ENCODE results near the gene IER5L. TPM values are rescaled to one million over a fixed set of nuclear protein-coding genes. Genes with fewer than 3 reads are reported as not detected.
"Not testable (repeated sequence)": the region's sequence is repeated elsewhere in the genome, so short reads cannot be mapped to it uniquely, and the experiment has no call there.

The IER5L gene
- total RNA-seq, 2 donors from 2014 or later: 3.6 to 5.7 TPM

GRCh38 chr9:129140397-129141065 lies 37.5 kb downstream of the IER5L start:
- ATAC-seq (peak; percentile 23 to 41), DNase-seq (ENCODE audit: low spot score in 2 of 2) (peak; percentile 28 to 69)
- Mint-ChIP-seq H3K9me3 (no peaks in the 10 kb centered on the region), H3K36me3 (peaks cover 4 to 6% of the 10 kb centered on the region in 2 donors), H3K27ac (peak overlapping the region; percentile 95 to 96)

- no peaks in the 10 kb centered on the region for H3K9me3 Mint-ChIP-seq
- DNase-seq (ENCODE audit: low spot score in 2 of 2) (peak; percentile 74 to 85), ATAC-seq (peak; percentile 91)
- H3K27ac Mint-ChIP-seq: peak overlapping the region; percentile 95 to 96
- peaks cover 4 to 6% of the 10 kb centered on the region in 2 donors for H3K36me3 Mint-ChIP-seq
These were observed 38.1 kb downstream of the IER5L start for GRCh38 chr9:129139993-129140396.

- Mint-ChIP-seq H3K27ac (peak overlapping the region; percentile 95 to 96), H3K36me3 (peaks cover 4 to 6% of the 10 kb centered on the region in 2 donors), H3K9me3 (no peaks in the 10 kb centered on the region)
- ATAC-seq (peak; percentile 53 to 65), DNase-seq (ENCODE audit: low spot score in 2 of 2) (peak; percentile 68 to 81)
These were observed 38.6 kb downstream of the IER5L start for GRCh38 chr9:129139233-129139992.

GRCh38 chr9:129138476-129139232 lies 39.4 kb downstream of the IER5L start:
- Mint-ChIP-seq H3K27ac (peak overlapping the region; percentile 95 to 96), H3K36me3 (peaks cover under 1 to 4% of the 10 kb centered on the region in 2 donors), H3K9me3 (no peaks in the 10 kb centered on the region)
- ATAC-seq: no peak
- no peak for DNase-seq (ENCODE audit: low spot score in 2 of 2)

- Mint-ChIP-seq H3K9me3 (no peaks in the 10 kb centered on the region), H3K36me3 (peaks cover 0 to 4% of the 10 kb centered on the region in 2 donors), H3K27ac (no peak overlapping the region)
- ATAC-seq (no peak), DNase-seq (ENCODE audit: low spot score in 2 of 2) (no peak)
These were observed 40.0 kb downstream of the IER5L start for GRCh38 chr9:129138144-129138462.

GRCh38 chr9:129137292-129138143 lies 40.5 kb downstream of the IER5L start:
- H3K9me3 Mint-ChIP-seq: no peaks in the 10 kb centered on the region
- no peak for DNase-seq (ENCODE audit: low spot score in 2 of 2)
- no peak overlapping the region for H3K27ac Mint-ChIP-seq
- ATAC-seq: no peak
- peaks cover 0 to under 1% of the 10 kb centered on the region in 2 donors for H3K36me3 Mint-ChIP-seq

GRCh38 chr9:129136446-129137035 lies 41.5 kb downstream of the IER5L start:
- no peaks in the 10 kb centered on the region for H3K36me3 Mint-ChIP-seq
- peak overlapping the region in 1 of 2 donors; percentile 65 for H3K27ac Mint-ChIP-seq
- H3K9me3 Mint-ChIP-seq: no peaks in the 10 kb centered on the region
- DNase-seq (ENCODE audit: low spot score in 2 of 2) (no peak), ATAC-seq (no peak)

GRCh38 chr9:129135476-129135875 lies 42.6 kb downstream of the IER5L start:
- DNase-seq (ENCODE audit: low spot score in 2 of 2): no peak
- Mint-ChIP-seq H3K27ac (no peak overlapping the region), H3K9me3 (no peaks in the 10 kb centered on the region), H3K36me3 (peaks cover 0 to 6% of the 10 kb centered on the region in 2 donors)
- ATAC-seq: no peak

GRCh38 chr9:129133082-129133481 lies 45.0 kb downstream of the IER5L start:
- Mint-ChIP-seq H3K9me3 (no peaks in the 10 kb centered on the region), H3K27ac (no peak overlapping the region), H3K36me3 (peaks cover 0 to 6% of the 10 kb centered on the region in 2 donors)
- ATAC-seq (no peak), DNase-seq (ENCODE audit: low spot score in 2 of 2) (no peak)

- ATAC-seq: peak; percentile 95 to 96
- Mint-ChIP-seq H3K36me3 (peaks cover 4 to 6% of the 10 kb centered on the region in 2 donors), H3K9me3 (no peaks in the 10 kb centered on the region), H3K27ac (no peak overlapping the region)
- peak; percentile 78 to 92 for DNase-seq (ENCODE audit: low spot score in 2 of 2)
These were observed 46.5 kb downstream of the IER5L start for GRCh38 chr9:129131300-129132145.

- DNase-seq (ENCODE audit: low spot score in 2 of 2): no peak
- ATAC-seq: no peak
- Mint-ChIP-seq H3K36me3 (peaks cover 4 to 6% of the 10 kb centered on the region in 2 donors), H3K27ac (no peak overlapping the region), H3K9me3 (no peaks in the 10 kb centered on the region)
These were observed 47.3 kb downstream of the IER5L start for GRCh38 chr9:129130791-129131190.

GRCh38 chr9:129130271-129130670 lies 47.8 kb downstream of the IER5L start:
- DNase-seq (ENCODE audit: low spot score in 2 of 2); H3K27ac Mint-ChIP-seq; H3K9me3 Mint-ChIP-seq; H3K36me3 Mint-ChIP-seq; ATAC-seq: not testable (repeated sequence)

GRCh38 chr9:129128689-129129088 lies 49.4 kb downstream of the IER5L start:
- no peak overlapping the region for H3K27ac Mint-ChIP-seq
- ATAC-seq: no peak
- DNase-seq (ENCODE audit: low spot score in 2 of 2): no peak
- no peaks in the 10 kb centered on the region for H3K9me3 Mint-ChIP-seq
- H3K36me3 Mint-ChIP-seq: peaks cover 4 to 6% of the 10 kb centered on the region in 2 donors

GRCh38 chr9:129126749-129127618 lies 51.1 kb downstream of the IER5L start:
- ATAC-seq (no peak), DNase-seq (ENCODE audit: low spot score in 2 of 2) (no peak)
- Mint-ChIP-seq H3K36me3 (peaks cover 6 to 9% of the 10 kb centered on the region in 2 donors), H3K9me3 (no peaks in the 10 kb centered on the region), H3K27ac (peak overlapping the region in 1 of 2 donors; percentile 9)

Data from activated naive CD4-positive, alpha-beta T cell treated with anti-CD3 and anti-CD28 coated beads, Interleukin-2, amount 50 U/mL, for 72 hours (primary cell).